Measurements from ENCODE around the gene SHF. TPM values are rescaled to one million over a fixed set of nuclear protein-coding genes. Genes with fewer than 3 reads are reported as not detected.

The SHF gene
- total RNA-seq, 1 donor from 2014 or later: 32.2 TPM

- peaks cover 14% of the 10 kb centered on the region for H3K27me3 Mint-ChIP-seq (ENCODE audit: insufficient read depth, low read depth)
- Histone ChIP-seq H3K36me3 (no peaks in the 10 kb centered on the region), H3K4me2 (no peak overlapping the region), H3K9ac (no peak overlapping the region), H3K9me3 (ENCODE audit: low read depth) (no peaks in the 10 kb centered on the region), H3K4me3 (no peak overlapping the region), H3K79me2 (ENCODE audit: low read depth) (no peaks in the 10 kb centered on the region), H3K27me3 (peaks cover 6% of the 10 kb centered on the region), H2AFZ (replicated peaks) (no peak overlapping the region), H3K27ac (no peak overlapping the region), H3F3A (ENCODE audit: low read depth) (no peaks in the 10 kb centered on the region), H4K20me1 (ENCODE audit: low read depth) (no peaks in the 10 kb centered on the region), H3K4me1 (peaks cover 7% of the 10 kb centered on the region)
- H3K4me1 Mint-ChIP-seq: peaks cover 5% of the 10 kb centered on the region
- H3K27ac Mint-ChIP-seq: no peak overlapping the region
- TF ChIP-seq EZH2phosphoT487 (IDR thresholded peaks at IDR 0.05): no peak
- no peak for TF ChIP-seq EZH2 (IDR thresholded peaks at IDR 0.05)
- no peak for TF ChIP-seq CTCF (IDR thresholded peaks at IDR 0.05)
- no peaks in the 10 kb centered on the region for H3K9me3 Mint-ChIP-seq
- DNase-seq (ENCODE audit: low spot score): no peak
- no peaks in the 10 kb centered on the region for H3K36me3 Mint-ChIP-seq
- no peak overlapping the region for H3K4me3 Mint-ChIP-seq
Observed at GRCh38 chr15:45148076-45149059, 39.4 kb downstream of the SHF start.

GRCh38 chr15:45147606-45148005 lies 40.2 kb downstream of the SHF start:
- H4K20me1 ChIP-seq (ENCODE audit: low read depth): no peaks in the 10 kb centered on the region
- Mint-ChIP-seq H3K4me3 (no peak overlapping the region), H3K4me1 (peaks cover 5% of the 10 kb centered on the region), H3K27ac (no peak overlapping the region), H3K36me3 (no peaks in the 10 kb centered on the region), H3K27me3 (ENCODE audit: insufficient read depth, low read depth) (peaks cover 14% of the 10 kb centered on the region), H3K9me3 (no peaks in the 10 kb centered on the region)
- DNase-seq (ENCODE audit: low spot score): no peak
- no peaks in the 10 kb centered on the region for H3F3A ChIP-seq (ENCODE audit: low read depth)
- peaks cover 7% of the 10 kb centered on the region for H3K4me1 ChIP-seq
- H3K79me2 ChIP-seq (ENCODE audit: low read depth): no peaks in the 10 kb centered on the region
- H3K27ac ChIP-seq: no peak overlapping the region
- H2AFZ ChIP-seq (replicated peaks): no peak overlapping the region
- peaks cover 6% of the 10 kb centered on the region for H3K27me3 ChIP-seq
- TF ChIP-seq EZH2 (IDR thresholded peaks at IDR 0.05) (no peak), EZH2phosphoT487 (IDR thresholded peaks at IDR 0.05) (no peak), CTCF (IDR thresholded peaks at IDR 0.05) (no peak)
- no peaks in the 10 kb centered on the region for H3K36me3 ChIP-seq
- no peak overlapping the region for H3K4me3 ChIP-seq
- H3K9ac ChIP-seq: no peak overlapping the region
- H3K4me2 ChIP-seq: no peak overlapping the region
- no peaks in the 10 kb centered on the region for H3K9me3 ChIP-seq (ENCODE audit: low read depth)

- Histone ChIP-seq H3K36me3 (no peaks in the 10 kb centered on the region), H3K4me1 (peaks cover 7% of the 10 kb centered on the region), H3K9me3 (ENCODE audit: low read depth) (no peaks in the 10 kb centered on the region), H3K27me3 (peaks cover 6% of the 10 kb centered on the region), H3F3A (ENCODE audit: low read depth) (no peaks in the 10 kb centered on the region), H3K4me2 (no peak overlapping the region), H4K20me1 (ENCODE audit: low read depth) (no peaks in the 10 kb centered on the region), H3K4me3 (no peak overlapping the region), H2AFZ (replicated peaks) (no peak overlapping the region), H3K27ac (no peak overlapping the region), H3K79me2 (ENCODE audit: low read depth) (no peaks in the 10 kb centered on the region), H3K9ac (no peak overlapping the region)
- no peak for DNase-seq (ENCODE audit: low spot score)
- TF ChIP-seq EZH2phosphoT487 (IDR thresholded peaks at IDR 0.05): no peak
- no peak for TF ChIP-seq CTCF (IDR thresholded peaks at IDR 0.05)
- no peak for TF ChIP-seq EZH2 (IDR thresholded peaks at IDR 0.05)
- no peaks in the 10 kb centered on the region for H3K9me3 Mint-ChIP-seq
- peaks cover 2% of the 10 kb centered on the region for H3K4me1 Mint-ChIP-seq
- no peak overlapping the region for H3K27ac Mint-ChIP-seq
- no peaks in the 10 kb centered on the region for H3K36me3 Mint-ChIP-seq
- H3K4me3 Mint-ChIP-seq: no peak overlapping the region
- peaks cover 10% of the 10 kb centered on the region for H3K27me3 Mint-ChIP-seq (ENCODE audit: insufficient read depth, low read depth)
Observed at GRCh38 chr15:45146405-45146804, 41.4 kb downstream of the SHF start.
